ENCODE data around the gene FYN.

GRCh38 chr6:111803804-111804203 is 69.4 kb downstream of the FYN start:
- TF ChIP-seq CTCF (IDR thresholded peaks at IDR 0.05) = no peak
- TF ChIP-seq POLR2A (IDR thresholded peaks at IDR 0.05) = no peak
